Choroid plexus epithelial cell (primary cell): ENCODE data around the gene TRIM36.

ENCODE experiments used
- DNase-seq: peaks from one replicate; pipeline ENCODE4 v3.0.0-alpha.2; 2010; ENCODE audit warnings: low read depth
- H3K4me3 ChIP-seq: 2 replicates; pipeline ENCODE4 v1.5.1; 2011; ENCODE audit warnings: low read depth, mild to moderate bottlenecking, control low read depth, low read length, moderate library complexity
- TF ChIP-seq, protein P1 (sequence below): conservative IDR thresholded peaks from 2 replicates; pipeline ENCODE4 v1.5.1; 2011; ENCODE audit warnings: low read depth, mild to moderate bottlenecking, control low read depth, inconsistent platforms, low read length, moderate library complexity

The TRIM36 gene

DNA sequence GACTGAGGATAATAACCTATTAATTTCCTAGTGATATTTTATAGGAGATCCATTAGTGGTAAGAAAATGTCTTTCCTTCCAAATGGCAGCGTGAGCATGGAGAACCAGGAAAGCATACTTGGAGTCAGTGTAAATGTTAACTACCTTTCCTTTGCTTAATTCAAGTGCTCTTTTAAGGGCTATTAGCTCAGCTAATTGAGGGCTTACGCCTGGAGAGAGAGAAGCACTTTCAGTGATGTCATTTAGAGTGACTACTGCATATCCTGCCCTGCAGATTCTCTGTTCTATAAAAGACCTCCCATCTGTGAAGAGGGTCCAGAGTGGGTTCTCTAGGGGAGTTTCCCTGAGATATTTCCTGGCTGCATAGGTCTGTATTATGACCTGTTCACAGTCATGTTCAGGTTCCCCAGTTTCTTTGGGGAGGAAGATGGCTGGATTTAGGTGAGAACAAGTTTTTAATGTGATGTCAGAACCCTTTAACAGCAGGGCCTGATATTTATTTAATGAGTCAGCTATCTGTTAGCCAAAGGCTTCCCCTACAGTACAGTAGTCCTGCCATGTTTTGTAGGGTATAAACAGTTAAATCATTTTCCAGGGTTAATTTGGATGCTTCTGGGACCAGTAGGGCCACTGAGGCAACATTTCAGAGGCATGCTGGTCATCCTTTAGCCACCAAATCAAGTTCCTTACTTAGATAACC, 89.6 kb downstream of the TRIM36 start:
- TF ChIP-seq, protein P1, sequence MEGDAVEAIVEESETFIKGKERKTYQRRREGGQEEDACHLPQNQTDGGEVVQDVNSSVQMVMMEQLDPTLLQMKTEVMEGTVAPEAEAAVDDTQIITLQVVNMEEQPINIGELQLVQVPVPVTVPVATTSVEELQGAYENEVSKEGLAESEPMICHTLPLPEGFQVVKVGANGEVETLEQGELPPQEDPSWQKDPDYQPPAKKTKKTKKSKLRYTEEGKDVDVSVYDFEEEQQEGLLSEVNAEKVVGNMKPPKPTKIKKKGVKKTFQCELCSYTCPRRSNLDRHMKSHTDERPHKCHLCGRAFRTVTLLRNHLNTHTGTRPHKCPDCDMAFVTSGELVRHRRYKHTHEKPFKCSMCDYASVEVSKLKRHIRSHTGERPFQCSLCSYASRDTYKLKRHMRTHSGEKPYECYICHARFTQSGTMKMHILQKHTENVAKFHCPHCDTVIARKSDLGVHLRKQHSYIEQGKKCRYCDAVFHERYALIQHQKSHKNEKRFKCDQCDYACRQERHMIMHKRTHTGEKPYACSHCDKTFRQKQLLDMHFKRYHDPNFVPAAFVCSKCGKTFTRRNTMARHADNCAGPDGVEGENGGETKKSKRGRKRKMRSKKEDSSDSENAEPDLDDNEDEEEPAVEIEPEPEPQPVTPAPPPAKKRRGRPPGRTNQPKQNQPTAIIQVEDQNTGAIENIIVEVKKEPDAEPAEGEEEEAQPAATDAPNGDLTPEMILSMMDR: no peak
- H3K4me3 ChIP-seq: no peak overlapping the region
- DNase-seq: no peak
